Measurements from ENCODE around the gene MERTK. TPM values are rescaled to one million over a fixed set of nuclear protein-coding genes. Genes with fewer than 3 reads are reported as not detected.

Gene MERTK
- total RNA-seq, 1 experiment from 2014 or later: 14.5 TPM

GRCh38 chr2:111940333-111941196, 42.2 kb downstream of the MERTK start:
- BruUV-seq (replicated peaks): no TSS peak
- in situ Hi-C loops (cut with HindIII; ENCODE audit: low pct_unique_long_range_greater_than_20kb, low sequenced_read_pairs): no loop called here
- ChIA-PET CTCF (no interaction called here), POLR2A (no interaction called here)
- Histone ChIP-seq H3K4me1 (ENCODE audit: control insufficient read depth, insufficient read depth, low read length) (no peaks in the 10 kb centered on the region), H3K36me3 (ENCODE audit: control insufficient read depth, insufficient read depth, low read length) (no peaks in the 10 kb centered on the region), H3K27me3 (ENCODE audit: control insufficient read depth, insufficient read depth, low read length) (no peaks in the 10 kb centered on the region), H3K4me3 (ENCODE audit: low read depth in 2 of 2, low read length in 2 of 2) (no peak overlapping the region), H3K9me3 (ENCODE audit: control insufficient read depth, insufficient read depth, low read depth, low read length) (no peaks in the 10 kb centered on the region), H3K27ac (ENCODE audit: low read length) (no peak overlapping the region)
- no peak for DNase-seq (ENCODE audit: low read depth, low spot score)
- TF ChIP-seq POLR2AphosphoS5 (IDR thresholded peaks at IDR 0.05; ENCODE audit: low read depth, low read length) (no peak), TCF7L2 (IDR thresholded peaks at IDR 0.05; ENCODE audit: low read depth, low read length) (no peak), CTCF (IDR thresholded peaks at IDR 0.05) (no peak), SIN3A (IDR thresholded peaks at IDR 0.05; ENCODE audit: borderline replicate concordance, insufficient read depth, low read depth, low read length) (no peak)
- TF ChIP-seq, protein P1, sequence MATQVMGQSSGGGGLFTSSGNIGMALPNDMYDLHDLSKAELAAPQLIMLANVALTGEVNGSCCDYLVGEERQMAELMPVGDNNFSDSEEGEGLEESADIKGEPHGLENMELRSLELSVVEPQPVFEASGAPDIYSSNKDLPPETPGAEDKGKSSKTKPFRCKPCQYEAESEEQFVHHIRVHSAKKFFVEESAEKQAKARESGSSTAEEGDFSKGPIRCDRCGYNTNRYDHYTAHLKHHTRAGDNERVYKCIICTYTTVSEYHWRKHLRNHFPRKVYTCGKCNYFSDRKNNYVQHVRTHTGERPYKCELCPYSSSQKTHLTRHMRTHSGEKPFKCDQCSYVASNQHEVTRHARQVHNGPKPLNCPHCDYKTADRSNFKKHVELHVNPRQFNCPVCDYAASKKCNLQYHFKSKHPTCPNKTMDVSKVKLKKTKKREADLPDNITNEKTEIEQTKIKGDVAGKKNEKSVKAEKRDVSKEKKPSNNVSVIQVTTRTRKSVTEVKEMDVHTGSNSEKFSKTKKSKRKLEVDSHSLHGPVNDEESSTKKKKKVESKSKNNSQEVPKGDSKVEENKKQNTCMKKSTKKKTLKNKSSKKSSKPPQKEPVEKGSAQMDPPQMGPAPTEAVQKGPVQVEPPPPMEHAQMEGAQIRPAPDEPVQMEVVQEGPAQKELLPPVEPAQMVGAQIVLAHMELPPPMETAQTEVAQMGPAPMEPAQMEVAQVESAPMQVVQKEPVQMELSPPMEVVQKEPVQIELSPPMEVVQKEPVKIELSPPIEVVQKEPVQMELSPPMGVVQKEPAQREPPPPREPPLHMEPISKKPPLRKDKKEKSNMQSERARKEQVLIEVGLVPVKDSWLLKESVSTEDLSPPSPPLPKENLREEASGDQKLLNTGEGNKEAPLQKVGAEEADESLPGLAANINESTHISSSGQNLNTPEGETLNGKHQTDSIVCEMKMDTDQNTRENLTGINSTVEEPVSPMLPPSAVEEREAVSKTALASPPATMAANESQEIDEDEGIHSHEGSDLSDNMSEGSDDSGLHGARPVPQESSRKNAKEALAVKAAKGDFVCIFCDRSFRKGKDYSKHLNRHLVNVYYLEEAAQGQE (IDR thresholded peaks at IDR 0.05; ENCODE audit: insufficient read depth in 1 of 2, low read depth in 2 of 2, low read length in 1 of 2): no peak
- no peak for ATAC-seq
- intact Hi-C loops (cut with micrococcal nuclease; ENCODE audit: unreplicated experiment): no loop called here

GRCh38 chr2:111941531-111941930, 43.1 kb downstream of the MERTK start:
- Histone ChIP-seq H3K27me3 (ENCODE audit: control insufficient read depth, insufficient read depth, low read length) (no peaks in the 10 kb centered on the region), H3K4me3 (ENCODE audit: low read depth in 2 of 2, low read length in 2 of 2) (no peak overlapping the region), H3K9me3 (ENCODE audit: control insufficient read depth, insufficient read depth, low read depth, low read length) (no peaks in the 10 kb centered on the region), H3K4me1 (ENCODE audit: control insufficient read depth, insufficient read depth, low read length) (no peaks in the 10 kb centered on the region), H3K36me3 (ENCODE audit: control insufficient read depth, insufficient read depth, low read length) (no peaks in the 10 kb centered on the region), H3K27ac (ENCODE audit: low read length) (no peak overlapping the region)
- ATAC-seq (no peak), DNase-seq (ENCODE audit: low read depth, low spot score) (no peak)
- BruUV-seq (replicated peaks): no TSS peak
- intact Hi-C loops (cut with micrococcal nuclease; ENCODE audit: unreplicated experiment): no loop called here
- TF ChIP-seq, protein P1 (IDR thresholded peaks at IDR 0.05; ENCODE audit: insufficient read depth in 1 of 2, low read depth in 2 of 2, low read length in 1 of 2): no peak
- TF ChIP-seq TCF7L2 (IDR thresholded peaks at IDR 0.05; ENCODE audit: low read depth, low read length) (no peak), POLR2AphosphoS5 (IDR thresholded peaks at IDR 0.05; ENCODE audit: low read depth, low read length) (no peak), SIN3A (IDR thresholded peaks at IDR 0.05; ENCODE audit: borderline replicate concordance, insufficient read depth, low read depth, low read length) (no peak), CTCF (IDR thresholded peaks at IDR 0.05) (no peak)
- ChIA-PET POLR2A (no interaction called here), CTCF (no interaction called here)
- in situ Hi-C loops (cut with HindIII; ENCODE audit: low pct_unique_long_range_greater_than_20kb, low sequenced_read_pairs): no loop called here
